Measurements from ENCODE around the gene CAPZB. TPM values are rescaled to one million over a fixed set of nuclear protein-coding genes. Genes with fewer than 3 reads are reported as not detected.

Gene CAPZB
- polyA plus RNA-seq, 3 donors, result 290 to 504 (median 407) TPM

- intact Hi-C loops (cut with micrococcal nuclease), result no loop called here
- Mint-ChIP-seq H3K36me3 (peaks cover 79 to 93% of the 10 kb centered on the region in 2 donors), H3K27me3 (ENCODE audit: low read depth in 3 of 3) (peaks cover 0 to 1% (median 0%) of the 10 kb centered on the region in 3 donors), H3K4me1 (peaks cover 2% of the 10 kb centered on the region), H3K9me3 (peaks cover 0 to 2% (median 0%) of the 10 kb centered on the region in 7 donors), H3K27ac (peak overlapping the region in 1 of 7 donors; percentile 46), H3K4me3 (no peak overlapping the region)
- H3K36me3 ChIP-seq (replicated peaks in 1 of 2; ENCODE audit: control insufficient read depth in 1 of 2, insufficient read depth in 2 of 2, low read length in 2 of 2), result peaks cover 78 to 95% of the 10 kb centered on the region in 2 donors
- H3K4me1 ChIP-seq (ENCODE audit: control insufficient read depth in 1 of 2, insufficient read depth in 2 of 2, low read length in 2 of 2), result peaks cover 0 to 3% of the 10 kb centered on the region in 2 donors
- no peak for DNase-seq
- no peak overlapping the region for H2AFZ ChIP-seq (ENCODE audit: insufficient read depth, low read depth, low read length, poor library complexity, severe bottlenecking)
- H3K9me3 ChIP-seq (replicated peaks in 1 of 2; ENCODE audit: control insufficient read depth in 1 of 2, insufficient read depth in 1 of 2, low read length in 2 of 2), result no peaks in the 10 kb centered on the region
- 100% methylated on average over 4 of the region's 6 CpGs for WGBS (ENCODE audit: insufficient coverage)
- H3K27ac ChIP-seq (ENCODE audit: low read depth in 1 of 2, low read length in 2 of 2), result no peak overlapping the region
- H4K20me1 ChIP-seq (ENCODE audit: insufficient read depth, low read length), result peaks cover 85% of the 10 kb centered on the region
- peaks cover 8% of the 10 kb centered on the region for H3K79me2 ChIP-seq (ENCODE audit: insufficient read depth, low read length)
- no peak overlapping the region for H3K4me2 ChIP-seq (replicated peaks; ENCODE audit: extremely low read depth, low read length, poor library complexity, severe bottlenecking)
- H3K9ac ChIP-seq (ENCODE audit: insufficient read depth, low read length, poor library complexity, severe bottlenecking), result no peak overlapping the region
- no peak overlapping the region for H3K4me3 ChIP-seq (replicated peaks in 1 of 3; ENCODE audit: low read depth in 2 of 3, low read length in 3 of 3)
- TF ChIP-seq, protein P1, sequence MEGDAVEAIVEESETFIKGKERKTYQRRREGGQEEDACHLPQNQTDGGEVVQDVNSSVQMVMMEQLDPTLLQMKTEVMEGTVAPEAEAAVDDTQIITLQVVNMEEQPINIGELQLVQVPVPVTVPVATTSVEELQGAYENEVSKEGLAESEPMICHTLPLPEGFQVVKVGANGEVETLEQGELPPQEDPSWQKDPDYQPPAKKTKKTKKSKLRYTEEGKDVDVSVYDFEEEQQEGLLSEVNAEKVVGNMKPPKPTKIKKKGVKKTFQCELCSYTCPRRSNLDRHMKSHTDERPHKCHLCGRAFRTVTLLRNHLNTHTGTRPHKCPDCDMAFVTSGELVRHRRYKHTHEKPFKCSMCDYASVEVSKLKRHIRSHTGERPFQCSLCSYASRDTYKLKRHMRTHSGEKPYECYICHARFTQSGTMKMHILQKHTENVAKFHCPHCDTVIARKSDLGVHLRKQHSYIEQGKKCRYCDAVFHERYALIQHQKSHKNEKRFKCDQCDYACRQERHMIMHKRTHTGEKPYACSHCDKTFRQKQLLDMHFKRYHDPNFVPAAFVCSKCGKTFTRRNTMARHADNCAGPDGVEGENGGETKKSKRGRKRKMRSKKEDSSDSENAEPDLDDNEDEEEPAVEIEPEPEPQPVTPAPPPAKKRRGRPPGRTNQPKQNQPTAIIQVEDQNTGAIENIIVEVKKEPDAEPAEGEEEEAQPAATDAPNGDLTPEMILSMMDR (IDR thresholded peaks at IDR 0.05), result no peak
- H3K27me3 ChIP-seq (ENCODE audit: control insufficient read depth in 2 of 2, insufficient read depth in 2 of 2, low read length in 2 of 2), result no peaks in the 10 kb centered on the region
Measured at GRCh38 chr1:19354531-19354981, 130.8 kb downstream of the CAPZB start.

GRCh38 chr1:19353596-19353995 lies 131.7 kb downstream of the CAPZB start:
- Histone ChIP-seq H3K4me3 (replicated peaks in 1 of 3; ENCODE audit: low read depth in 2 of 3, low read length in 3 of 3) (no peak overlapping the region), H3K27me3 (ENCODE audit: control insufficient read depth in 2 of 2, insufficient read depth in 2 of 2, low read length in 2 of 2) (no peaks in the 10 kb centered on the region), H3K36me3 (replicated peaks in 1 of 2; ENCODE audit: control insufficient read depth in 1 of 2, insufficient read depth in 2 of 2, low read length in 2 of 2) (peaks cover 78 to 96% of the 10 kb centered on the region in 2 donors), H3K4me2 (replicated peaks; ENCODE audit: extremely low read depth, low read length, poor library complexity, severe bottlenecking) (no peak overlapping the region), H4K20me1 (ENCODE audit: insufficient read depth, low read length) (peaks cover 85% of the 10 kb centered on the region), H3K4me1 (ENCODE audit: control insufficient read depth in 1 of 2, insufficient read depth in 2 of 2, low read length in 2 of 2) (peaks cover 6 to 13% of the 10 kb centered on the region in 2 donors), H3K27ac (ENCODE audit: low read depth in 1 of 2, low read length in 2 of 2) (no peak overlapping the region), H2AFZ (ENCODE audit: insufficient read depth, low read depth, low read length, poor library complexity, severe bottlenecking) (no peak overlapping the region), H3K9me3 (replicated peaks in 1 of 2; ENCODE audit: control insufficient read depth in 1 of 2, insufficient read depth in 1 of 2, low read length in 2 of 2) (no peaks in the 10 kb centered on the region), H3K9ac (ENCODE audit: insufficient read depth, low read length, poor library complexity, severe bottlenecking) (no peak overlapping the region), H3K79me2 (ENCODE audit: insufficient read depth, low read length) (peaks cover 3% of the 10 kb centered on the region)
- Mint-ChIP-seq H3K27me3 (ENCODE audit: low read depth in 3 of 3) (peaks cover 0 to 1% (median 0%) of the 10 kb centered on the region in 3 donors), H3K9me3 (peaks cover 0 to 4% (median 0%) of the 10 kb centered on the region in 7 donors), H3K27ac (peak overlapping the region in 2 of 7 donors; percentile 74 to 81), H3K4me1 (peaks cover 11% of the 10 kb centered on the region), H3K4me3 (no peak overlapping the region), H3K36me3 (peaks cover 85 to 100% of the 10 kb centered on the region in 2 donors)
- 100% methylated on average over 7 of the region's 8 CpGs for WGBS (ENCODE audit: insufficient coverage)
- intact Hi-C loops (cut with micrococcal nuclease), result no loop called here
- TF ChIP-seq, protein P1 (IDR thresholded peaks at IDR 0.05), result no peak
- no peak for DNase-seq

Data from CD14-positive monocyte (primary cell).